GM19240 (cell line): Measurements from ENCODE around the gene MYH13.

ENCODE experiments used
- DNase-seq: peaks from one replicate; pipeline ENCODE4 v3.0.0; 2011; ENCODE audit warnings: low spot score; ENCODE audit not compliant: insufficient read length

MYH13 gene

GRCh38 chr17:10344816-10345215 is 28.0 kb downstream of the MYH13 start:
- no peak for DNase-seq

- no peak for DNase-seq
These were observed 33.8 kb downstream of the MYH13 start for GRCh38 chr17:10339051-10339450.

GRCh38 chr17:10337976-10338375 is 34.8 kb downstream of the MYH13 start:
- DNase-seq = no peak

GRCh38 chr17:10337136-10337535 is 35.7 kb downstream of the MYH13 start:
- no peak for DNase-seq

- no peak for DNase-seq
These were observed 36.4 kb downstream of the MYH13 start for GRCh38 chr17:10336393-10336792.

GRCh38 chr17:10332515-10332914 is 40.3 kb downstream of the MYH13 start:
- no peak for DNase-seq

- DNase-seq = no peak
These were observed 43.6 kb downstream of the MYH13 start for GRCh38 chr17:10328971-10329923.

GRCh38 chr17:10328206-10328605 is 44.6 kb downstream of the MYH13 start:
- no peak for DNase-seq

GRCh38 chr17:10327640-10328039 is 45.2 kb downstream of the MYH13 start:
- peak; percentile 65 for DNase-seq

- DNase-seq = no peak
These were observed 47.6 kb downstream of the MYH13 start for GRCh38 chr17:10325031-10325695.

GRCh38 chr17:10323812-10324610 is 48.8 kb downstream of the MYH13 start:
- no peak for DNase-seq

- DNase-seq = no peak
These were observed 54.3 kb downstream of the MYH13 start for GRCh38 chr17:10318535-10318934.

- DNase-seq = no peak
These were observed 55.3 kb downstream of the MYH13 start for GRCh38 chr17:10317543-10317834.

GRCh38 chr17:10316801-10317542 is 55.8 kb downstream of the MYH13 start:
- peak; percentile 49 for DNase-seq

GRCh38 chr17:10314329-10314728 is 58.5 kb downstream of the MYH13 start:
- DNase-seq = no peak

GRCh38 chr17:10313037-10313672 is 59.7 kb downstream of the MYH13 start:
- DNase-seq = no peak

- no peak for DNase-seq
These were observed 61.7 kb downstream of the MYH13 start for GRCh38 chr17:10311131-10311530.

- no peak for DNase-seq
These were observed 63.5 kb downstream of the MYH13 start for GRCh38 chr17:10309003-10309974.

GRCh38 chr17:10306585-10306984 is 66.2 kb downstream of the MYH13 start:
- DNase-seq = no peak

- no peak for DNase-seq
These were observed 67.4 kb downstream of the MYH13 start for GRCh38 chr17:10305398-10305797.
